Subcutaneous abdominal adipose tissue (tissue), 5 donors: ENCODE results near the gene KAT2A.

Experiments used
- H3K27ac ChIP-seq: one replicate; pipeline ENCODE4 v1.7.0; 2013; ENCODE audit warnings: low read depth, mild to moderate bottlenecking, inconsistent platforms, low read length, moderate library complexity
- H3K27me3 ChIP-seq, 5 donors: one replicate each; pipeline ENCODE4 v1.7.0; 2013; ENCODE audit warnings: low read length in 5 of 5, inconsistent platforms in 1 of 5; ENCODE audit not compliant: control insufficient read depth in 5 of 5, insufficient read depth in 4 of 5
- H3K36me3 ChIP-seq, 5 donors: one replicate each; pipeline ENCODE4 v1.7.0; 2013; ENCODE audit warnings: low read length in 5 of 5; ENCODE audit not compliant: control insufficient read depth in 5 of 5, insufficient read depth in 5 of 5
- H3K4me1 ChIP-seq, 5 donors: one replicate each; pipeline ENCODE4 v1.7.0; 2013; ENCODE audit warnings: low read length in 5 of 5, mild to moderate bottlenecking in 3 of 5, moderate library complexity in 1 of 5; ENCODE audit not compliant: control insufficient read depth in 5 of 5, insufficient read depth in 5 of 5
- H3K4me3 ChIP-seq, 5 donors: one replicate each; pipeline ENCODE4 v1.7.0; 2013; ENCODE audit warnings: low read length in 5 of 5, low read depth in 1 of 5
- H3K9ac ChIP-seq, 5 donors: one replicate each; pipeline ENCODE4 v1.7.0; 2013; ENCODE audit warnings: low read length in 5 of 5, mild to moderate bottlenecking in 4 of 5, moderate library complexity in 3 of 5
- H3K9me3 ChIP-seq, 5 donors: one replicate each; pipeline ENCODE4 v1.7.0; 2013; ENCODE audit warnings: low read length in 5 of 5; ENCODE audit not compliant: control insufficient read depth in 5 of 5
- donor health status: healthy.
- donor health status: healthy.
- donor health status: healthy.
- donor health status: healthy.
- donor health status: healthy.

Gene KAT2A

DNA sequence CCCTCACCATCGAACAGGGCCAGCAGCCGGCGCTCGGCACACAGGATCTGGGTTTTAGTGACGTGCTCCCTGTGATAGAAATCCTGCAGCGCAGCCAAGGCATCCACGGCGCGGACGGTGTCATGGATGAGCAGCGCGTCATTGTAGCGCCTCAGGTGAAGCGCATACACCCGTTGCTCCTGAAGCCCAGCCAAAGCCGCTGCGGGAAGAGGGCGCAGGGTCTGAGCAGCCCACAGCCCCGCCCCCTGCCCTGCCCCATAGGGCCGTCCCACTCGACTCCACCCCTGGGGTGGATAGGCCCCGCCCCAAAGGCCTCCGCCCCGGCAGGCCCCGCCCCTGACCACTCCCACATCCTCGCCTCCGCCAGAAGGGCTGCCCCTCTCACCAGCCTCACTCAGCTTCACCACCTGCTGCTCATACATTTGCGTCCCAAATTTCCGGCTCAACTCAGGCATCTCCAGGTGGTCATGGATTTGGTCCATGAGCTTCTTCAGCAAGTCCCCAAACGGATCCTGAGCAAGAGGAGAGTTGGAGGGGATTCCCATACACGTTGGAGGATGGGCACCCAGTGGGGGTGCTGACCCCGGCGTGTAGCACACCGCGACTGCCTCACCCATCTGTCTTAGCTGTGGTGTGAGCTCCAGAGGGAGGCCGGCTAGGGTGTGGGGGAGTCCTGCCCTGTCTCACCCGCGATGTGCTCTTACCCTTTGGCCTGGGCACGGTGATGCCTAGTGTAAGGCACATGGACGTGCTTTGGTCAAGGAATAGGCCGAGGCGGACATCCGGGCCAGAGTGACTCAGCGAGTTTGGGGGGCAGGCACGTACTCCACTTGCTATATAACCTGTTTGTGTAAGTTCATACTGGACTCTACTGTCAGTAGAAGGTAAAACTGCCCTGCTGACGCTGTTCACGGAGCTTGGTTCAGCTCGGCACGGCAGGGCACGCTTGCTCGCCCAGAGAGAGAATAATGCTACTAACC lies 13.3 kb downstream of the KAT2A start:
- Histone ChIP-seq H3K27ac (no peak overlapping the region), H3K27me3 (no peaks in the 10 kb centered on the region), H3K36me3 (peaks cover 0 to 55% (median 47%) of the 10 kb centered on the region in 5 donors), H3K9me3 (no peaks in the 10 kb centered on the region), H3K9ac (no peak overlapping the region), H3K4me3 (no peak overlapping the region), H3K4me1 (peaks cover 7 to 18% (median 15%) of the 10 kb centered on the region in 5 donors)

GRCh38 chr17:42107124-42107523 lies 14.0 kb downstream of the KAT2A start:
- H3K36me3 ChIP-seq, result peaks cover 0 to 56% (median 48%) of the 10 kb centered on the region in 5 donors
- H3K4me1 ChIP-seq, result peaks cover 4 to 16% (median 10%) of the 10 kb centered on the region in 5 donors
- no peaks in the 10 kb centered on the region for H3K9me3 ChIP-seq
- H3K9ac ChIP-seq, result no peak overlapping the region
- H3K4me3 ChIP-seq, result no peak overlapping the region
- H3K27me3 ChIP-seq, result no peaks in the 10 kb centered on the region
- H3K27ac ChIP-seq, result no peak overlapping the region

DNA sequence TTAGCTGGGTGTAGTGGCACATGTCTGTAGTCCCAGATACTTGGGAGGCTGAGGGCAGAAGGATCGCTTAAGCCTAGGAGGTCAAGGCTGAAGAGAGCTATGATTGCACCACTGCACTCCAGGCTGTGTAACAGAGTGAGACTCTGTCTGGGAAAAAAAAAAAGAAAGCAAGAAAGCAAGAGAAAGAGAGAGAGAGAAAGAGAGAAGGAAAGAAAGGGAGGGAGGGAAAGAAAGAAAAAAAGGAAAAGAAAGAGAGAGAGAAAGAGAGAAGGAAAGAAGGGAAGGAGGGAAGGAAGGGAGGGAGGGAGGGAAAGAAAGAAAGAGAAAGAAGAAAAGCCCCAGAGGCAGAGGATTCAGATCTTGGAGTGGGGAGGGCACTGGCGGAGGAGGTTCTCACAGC lies 15.2 kb downstream of the KAT2A start:
- H3K9ac ChIP-seq, result no peak overlapping the region
- no peak overlapping the region for H3K4me3 ChIP-seq
- H3K27me3 ChIP-seq, result no peaks in the 10 kb centered on the region
- no peak overlapping the region for H3K27ac ChIP-seq
- no peaks in the 10 kb centered on the region for H3K9me3 ChIP-seq
- H3K36me3 ChIP-seq, result peaks cover 0 to 53% (median 46%) of the 10 kb centered on the region in 5 donors
- H3K4me1 ChIP-seq, result peaks cover 0 to 12% (median 4%) of the 10 kb centered on the region in 5 donors

DNA sequence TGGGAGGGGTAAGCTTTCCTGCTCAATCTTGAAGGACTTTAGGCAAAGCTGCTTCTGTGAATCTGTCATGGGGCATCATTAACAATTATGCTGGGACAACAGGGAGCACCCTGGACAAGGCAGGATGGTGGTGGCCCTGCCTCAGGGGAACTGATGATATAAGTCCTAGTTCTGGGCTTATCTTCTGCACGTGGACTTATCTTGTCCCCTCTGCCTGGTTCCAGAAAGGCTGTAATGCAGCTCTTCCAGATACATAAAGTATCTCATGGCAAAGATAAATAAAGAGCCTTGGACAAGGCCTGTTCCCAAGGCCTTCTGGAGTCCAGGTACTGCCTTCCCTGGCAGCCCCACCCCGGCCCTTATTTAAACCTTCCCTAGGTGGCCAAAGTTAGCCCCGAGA lies 16.9 kb downstream of the KAT2A start:
- Histone ChIP-seq H3K9me3 (no peaks in the 10 kb centered on the region), H3K36me3 (peaks cover 0 to 44% (median 40%) of the 10 kb centered on the region in 5 donors)

DNA sequence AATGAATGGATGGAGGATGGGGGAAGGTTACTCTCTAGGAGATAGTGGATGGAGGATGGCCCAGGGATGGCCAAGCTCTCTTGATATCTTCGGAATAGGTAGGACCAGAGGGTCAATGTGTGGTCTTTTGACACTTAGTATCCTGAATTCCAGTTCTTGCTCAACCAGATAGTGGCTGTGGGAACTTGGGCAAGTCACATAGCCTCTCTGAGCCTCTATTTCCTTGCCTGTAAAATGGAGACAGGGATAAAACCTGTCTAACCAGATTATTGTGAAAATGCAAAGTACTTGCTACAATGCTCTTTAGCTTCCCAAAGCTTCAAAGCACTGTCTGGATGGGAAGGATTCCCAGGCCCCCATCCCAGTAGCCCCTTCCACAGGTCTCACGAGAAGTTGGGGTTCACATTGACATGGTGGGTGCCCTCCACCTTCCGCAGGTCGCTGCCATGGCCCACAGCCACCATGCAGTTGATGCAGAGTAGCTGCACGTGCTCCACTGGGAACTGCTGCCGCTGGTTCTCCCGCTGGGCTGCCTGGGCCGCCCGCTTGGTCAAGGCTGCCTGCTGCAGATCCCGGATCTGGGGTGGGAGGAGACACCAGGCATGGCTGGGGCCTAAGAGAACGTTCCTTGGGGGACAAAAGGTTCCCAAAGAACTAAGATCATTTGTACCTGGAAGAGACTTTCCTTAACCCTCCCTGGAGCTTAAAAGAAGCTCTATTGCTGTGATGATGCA lies 17.8 kb downstream of the KAT2A start:
- H3K4me1 ChIP-seq, result peaks cover 0 to 9% (median 4%) of the 10 kb centered on the region in 5 donors
- no peaks in the 10 kb centered on the region for H3K27me3 ChIP-seq
- H3K4me3 ChIP-seq, result no peak overlapping the region
- H3K9me3 ChIP-seq, result no peaks in the 10 kb centered on the region
- peaks cover 0 to 35% (median 31%) of the 10 kb centered on the region in 5 donors for H3K36me3 ChIP-seq
- H3K27ac ChIP-seq, result no peak overlapping the region
- no peak overlapping the region for H3K9ac ChIP-seq

More for the DNA sequence above, 16.9 kb downstream of the KAT2A start:
- Histone ChIP-seq H3K9ac (no peak overlapping the region), H3K27me3 (no peaks in the 10 kb centered on the region), H3K27ac (no peak overlapping the region), H3K4me1 (peaks cover 0 to 9% (median 4%) of the 10 kb centered on the region in 5 donors), H3K4me3 (no peak overlapping the region)

- Histone ChIP-seq H3K27ac (no peak overlapping the region), H3K9ac (peak overlapping the region in 1 of 5 donors; percentile 25), H3K9me3 (no peaks in the 10 kb centered on the region), H3K4me3 (no peak overlapping the region), H3K36me3 (peaks cover 0 to 29% (median 25%) of the 10 kb centered on the region in 5 donors), H3K4me1 (peaks cover 0 to 14% (median 7%) of the 10 kb centered on the region in 5 donors), H3K27me3 (peaks cover 12 to 15% (median 15%) of the 10 kb centered on the region in 5 donors)
Measured at GRCh38 chr17:42101513-42102292, 19.5 kb downstream of the KAT2A start.

GRCh38 chr17:42098730-42099399 lies 22.3 kb downstream of the KAT2A start:
- peaks cover 20 to 35% (median 25%) of the 10 kb centered on the region in 5 donors for H3K27me3 ChIP-seq
- no peak overlapping the region for H3K9ac ChIP-seq
- no peak overlapping the region for H3K4me3 ChIP-seq
- H3K27ac ChIP-seq, result no peak overlapping the region
- peaks cover 0 to 10% (median 7%) of the 10 kb centered on the region in 5 donors for H3K36me3 ChIP-seq
- H3K9me3 ChIP-seq, result no peaks in the 10 kb centered on the region
- H3K4me1 ChIP-seq, result peaks cover 0 to 14% (median 7%) of the 10 kb centered on the region in 5 donors

- H3K9me3 ChIP-seq, result no peaks in the 10 kb centered on the region
- peaks cover 0 to 1% (median under 1%) of the 10 kb centered on the region in 5 donors for H3K36me3 ChIP-seq
- H3K27me3 ChIP-seq, result peaks cover 20 to 35% (median 25%) of the 10 kb centered on the region in 5 donors
- H3K27ac ChIP-seq, result no peak within 1 kb of the TSS
- H3K4me3 ChIP-seq, result no peak within 1 kb of the TSS
- peaks cover 0 to 14% (median 7%) of the 10 kb centered on the region in 5 donors for H3K4me1 ChIP-seq
- no peak within 1 kb of the TSS for H3K9ac ChIP-seq
Measured at GRCh38 chr17:42097691-42098631, 23.2 kb downstream of the KAT2A start, which contains the start of gene ZNF385C. ZNF385C (minus strand) TSS chr17:42098473; CDS start chr17:42063056, 35,417 bp downstream.
